ENCODE results near the gene KRT12. TPM values are rescaled to one million over a fixed set of nuclear protein-coding genes. Genes with fewer than 3 reads are reported as not detected.

The KRT12 gene
- total RNA-seq, 2 experiments from 2014 or later = not detected

DNA sequence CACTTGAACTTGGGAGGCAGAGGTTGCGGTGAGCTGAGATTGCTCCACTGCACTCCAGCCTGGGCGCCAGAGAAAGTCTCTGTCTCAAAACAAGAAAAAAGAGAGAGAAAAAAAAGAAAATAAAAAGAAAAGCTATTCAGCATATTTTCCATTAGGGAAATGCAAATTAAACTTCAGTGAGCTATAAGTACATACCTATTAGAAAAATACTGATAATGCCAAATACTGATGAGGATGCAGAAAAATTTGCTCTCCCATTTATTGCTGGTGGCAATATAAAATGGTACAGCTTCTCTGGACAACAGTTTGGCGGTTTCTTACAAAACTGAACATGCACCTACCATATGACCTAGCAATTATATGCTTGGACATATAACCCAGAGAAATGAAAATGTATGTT lies 54.4 kb downstream of the KRT12 start:
- ChIA-PET POLR2A (no interaction called here), CTCF (interaction anchor here (0.6 kb wide), 1 partner anchor 114 kb away, joined by 4 read pairs; no protein-coding TSS in a partner anchor)
- Mint-ChIP-seq H3K27ac (no peak overlapping the region), H3K4me3 (no peak overlapping the region), H3K4me1 (peaks cover 6% of the 10 kb centered on the region), H3K9me3 (ENCODE audit: low read depth) (no peaks in the 10 kb centered on the region), H3K36me3 (ENCODE audit: low read depth) (peaks cover 12% of the 10 kb centered on the region), H3K27me3 (peaks cover 36% of the 10 kb centered on the region)
- ATAC-seq (no peak), DNase-seq (no peak)
- intact Hi-C loops (cut with DNase I, micrococcal nuclease) = no loop called here

Other genes starting within 250 kb of the KRT12 start
- 100 to 1,000 TPM in 1 of 2 experiments, 10 to 100 TPM in 1; 99.7 to 122 TPM for gene SMARCE1, start 219.4 kb downstream of the KRT12 start, total RNA-seq
- not detected for gene KRT222, start 202.0 kb downstream of the KRT12 start, total RNA-seq
- not detected for gene KRT24, start 163.5 kb downstream of the KRT12 start, total RNA-seq
- not detected for gene KRT25, start 111.9 kb downstream of the KRT12 start, total RNA-seq
- not detected for gene KRT26, start 95.0 kb downstream of the KRT12 start, total RNA-seq
- gene KRT27, start 84.7 kb downstream of the KRT12 start, total RNA-seq = not detected
- not detected for gene KRT28, start 67.3 kb downstream of the KRT12 start, total RNA-seq
- gene KRT10, start 44.6 kb downstream of the KRT12 start, total RNA-seq = 10 to 100 TPM; 20.2 to 35.9 TPM
- gene KRT20, start 18.0 kb upstream of the KRT12 start, total RNA-seq = not detected
- gene KRT23, start 70.4 kb upstream of the KRT12 start, total RNA-seq = not detected
- gene KRT39, start 99.7 kb upstream of the KRT12 start, total RNA-seq = not detected
- gene KRT40, start 117.1 kb upstream of the KRT12 start, total RNA-seq = not detected
- gene KRTAP3-3, start 126.9 kb upstream of the KRT12 start, total RNA-seq = not detected
- gene KRTAP3-2, start 132.7 kb upstream of the KRT12 start, total RNA-seq = not detected
- gene KRTAP3-1, start 141.9 kb upstream of the KRT12 start, total RNA-seq = not detected
- not detected for gene KRTAP1-5, start 160.0 kb upstream of the KRT12 start, total RNA-seq
- gene KRTAP1-4, start 163.0 kb upstream of the KRT12 start, total RNA-seq = not detected
- gene KRTAP1-3, start 167.7 kb upstream of the KRT12 start, total RNA-seq = not detected
- gene KRTAP1-1, start 174.2 kb upstream of the KRT12 start, total RNA-seq = not detected
- gene KRTAP2-1, start 180.1 kb upstream of the KRT12 start, total RNA-seq = not detected
- gene KRTAP2-2, start 188.0 kb upstream of the KRT12 start, total RNA-seq = not detected
- not detected for gene KRTAP2-3, start 192.9 kb upstream of the KRT12 start, total RNA-seq
- gene KRTAP2-4, start 198.7 kb upstream of the KRT12 start, total RNA-seq = not detected
- not detected for gene KRTAP4-7, start 216.9 kb upstream of the KRT12 start, total RNA-seq
- not detected for gene KRTAP4-8, start 230.9 kb upstream of the KRT12 start, total RNA-seq
- gene KRTAP4-16, start 235.0 kb upstream of the KRT12 start, total RNA-seq = not detected
- gene KRTAP4-9, start 238.2 kb upstream of the KRT12 start, total RNA-seq = not detected

Data from activated CD4-positive, alpha-beta T cell treated with anti-CD3 and anti-CD28 coated beads for 36 hours (primary cell).